NK-92 (cell line): ENCODE measurements around the gene ITGA6.

Experiments
- DNase-seq: peaks from one replicate; lab custom pipeline; 2025; ENCODE audit not compliant: unreplicated experiment; lab: John Stamatoyannopoulos, UW

ITGA6 gene

DNA sequence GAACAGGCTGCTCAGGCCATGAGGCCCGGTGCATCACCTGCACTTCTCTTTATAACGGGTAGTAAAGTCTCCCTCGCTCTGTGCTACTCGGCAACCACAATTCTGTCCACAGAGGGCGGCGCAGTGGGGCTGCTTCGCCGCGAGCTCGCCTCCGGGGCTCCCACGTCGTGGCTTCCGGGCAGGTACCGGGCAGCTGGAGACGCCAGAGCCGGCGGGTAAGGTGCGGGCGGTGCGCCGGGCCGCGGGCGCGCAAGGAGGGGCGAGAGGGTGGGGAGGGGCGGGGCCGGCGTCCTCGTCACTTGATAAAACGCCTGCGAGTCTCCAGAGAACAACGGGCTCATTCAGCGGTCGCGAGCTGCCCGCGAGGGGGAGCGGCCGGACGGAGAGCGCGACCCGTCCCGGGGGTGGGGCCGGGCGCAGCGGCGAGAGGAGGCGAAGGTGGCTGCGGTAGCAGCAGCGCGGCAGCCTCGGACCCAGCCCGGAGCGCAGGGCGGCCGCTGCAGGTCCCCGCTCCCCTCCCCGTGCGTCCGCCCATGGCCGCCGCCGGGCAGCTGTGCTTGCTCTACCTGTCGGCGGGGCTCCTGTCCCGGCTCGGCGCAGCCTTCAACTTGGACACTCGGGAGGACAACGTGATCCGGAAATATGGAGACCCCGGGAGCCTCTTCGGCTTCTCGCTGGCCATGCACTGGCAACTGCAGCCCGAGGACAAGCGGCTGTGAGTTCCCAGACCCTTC, at the start of gene ITGA6:
ITGA6 (plus strand) TSS at position 331 of the 734 bp plus-strand sequence.
- DNase-seq: no peak

DNA sequence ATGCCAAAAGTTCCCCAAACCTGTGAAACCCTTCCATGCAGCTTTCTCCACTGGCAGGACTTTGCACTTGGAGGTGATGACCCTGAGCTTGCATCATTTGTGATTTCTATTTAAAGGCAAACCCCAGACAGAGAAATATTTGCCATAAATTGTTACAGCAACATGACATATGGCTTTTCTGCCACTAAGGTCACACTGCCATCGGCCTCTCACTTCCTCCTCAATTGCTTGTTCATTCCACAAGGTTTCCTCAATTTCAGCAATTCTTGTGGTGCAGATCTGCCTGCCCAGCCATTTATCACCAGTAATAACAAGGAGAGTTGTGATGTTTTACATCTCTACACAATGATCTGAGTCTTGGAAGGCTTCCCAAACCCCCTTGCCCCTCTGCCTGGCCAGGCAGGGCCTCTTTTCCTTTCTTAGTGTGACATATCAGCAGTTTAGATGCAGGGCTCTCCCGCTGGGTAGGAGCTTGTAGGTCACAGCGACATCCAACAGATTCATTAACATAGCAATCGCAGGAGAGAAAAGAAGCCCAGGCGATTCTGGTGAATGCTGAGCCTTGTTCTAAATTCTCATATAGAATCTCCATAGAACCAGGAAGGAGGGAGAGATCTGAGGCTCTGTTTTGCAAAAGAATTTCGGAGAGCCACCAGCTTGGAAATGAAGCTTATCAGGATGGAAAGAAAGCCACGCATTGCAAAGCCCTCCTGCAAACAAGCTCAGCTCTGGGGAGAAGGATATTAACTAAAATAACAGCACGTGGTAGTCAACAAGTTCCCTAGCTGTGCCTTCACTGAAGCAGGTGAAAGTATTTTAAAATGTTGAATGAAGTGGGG, 46.7 kb upstream of the ITGA6 start:
- DNase-seq: no peak

DNA sequence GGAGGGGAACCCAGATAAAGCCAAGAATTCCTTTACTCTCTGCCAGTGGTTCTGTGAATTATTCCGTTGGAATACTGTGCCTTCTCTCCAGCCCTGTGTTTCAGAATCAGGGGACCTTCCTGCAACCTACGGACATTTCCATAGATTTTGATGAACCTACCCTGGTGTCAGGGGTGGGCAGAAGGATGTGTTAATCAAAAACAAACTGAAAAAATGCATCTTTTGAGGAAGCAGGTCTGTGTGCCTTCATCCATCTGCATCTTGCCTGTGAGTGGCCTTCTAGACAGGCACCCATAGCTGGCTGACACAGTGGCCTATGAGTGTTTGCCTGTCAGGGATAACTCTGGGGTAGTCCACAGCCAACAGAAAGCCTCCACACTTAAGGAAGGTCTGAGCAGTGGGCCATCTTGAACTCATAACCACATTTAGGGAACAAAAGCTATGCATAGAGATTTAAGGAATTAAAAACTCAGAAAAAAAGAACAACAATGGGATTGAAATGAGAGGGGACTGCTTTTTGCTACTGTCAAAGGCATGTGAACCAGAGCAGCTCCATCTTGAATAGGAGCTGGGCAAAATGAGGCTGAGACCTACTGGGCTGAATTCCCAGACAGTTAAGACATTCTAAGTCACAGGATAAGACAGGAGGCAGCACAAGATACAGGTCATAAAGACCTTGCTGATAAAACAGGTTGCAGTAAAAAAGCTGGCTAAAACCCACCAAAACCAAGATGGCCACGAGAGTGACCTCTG, 45.9 kb upstream of the ITGA6 start:
- no peak for DNase-seq

DNA sequence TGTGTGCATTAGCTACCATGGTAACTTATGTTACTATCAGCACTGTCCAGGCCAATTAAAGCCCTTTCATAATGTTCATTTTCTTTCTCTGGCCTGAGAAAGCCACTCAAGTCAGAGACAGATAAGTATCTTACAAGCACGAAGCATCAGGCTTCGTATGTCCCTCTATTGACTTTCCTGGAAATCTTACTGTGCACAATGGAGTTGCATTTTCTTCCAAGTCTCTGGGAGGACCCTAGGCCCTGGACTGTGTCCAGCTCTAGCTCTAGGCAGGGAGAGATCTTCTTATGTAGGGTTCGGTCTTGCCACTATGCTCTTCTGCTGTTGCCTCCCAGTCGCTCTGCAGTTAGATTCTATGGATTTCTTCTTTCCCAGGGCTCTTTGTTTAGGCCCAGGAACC, 40.0 kb upstream of the ITGA6 start:
- DNase-seq: no peak

DNA sequence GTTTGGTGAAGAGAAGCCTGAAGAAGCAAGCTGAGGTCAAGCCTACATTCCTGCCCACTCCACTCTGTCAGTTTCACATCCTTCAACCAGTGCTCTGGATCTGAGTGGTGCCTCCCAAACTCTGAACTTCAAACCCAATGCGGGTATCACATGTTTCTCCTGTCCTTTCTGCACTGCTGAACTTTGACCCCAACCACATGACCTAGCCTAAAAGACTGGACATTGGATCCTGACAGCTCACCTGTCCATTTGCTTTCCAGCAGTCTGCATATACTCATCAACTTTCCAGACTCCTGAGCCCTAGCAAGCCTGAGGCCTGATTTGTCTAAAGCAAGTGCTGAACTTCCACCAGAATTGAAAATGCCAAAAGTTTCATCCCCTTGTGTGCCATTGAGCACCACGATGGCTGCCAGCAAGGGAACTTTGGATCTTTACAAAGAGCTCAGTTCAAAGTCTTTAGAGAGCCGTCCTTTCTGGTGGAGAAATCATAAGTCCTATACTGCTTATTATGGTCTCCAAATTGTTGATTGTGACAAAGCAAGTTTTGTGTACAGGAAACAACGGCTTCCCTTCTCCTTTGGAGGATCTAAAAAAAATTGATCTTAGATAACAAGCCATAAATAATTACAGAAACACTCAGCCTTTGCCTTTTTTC, 37.6 kb upstream of the ITGA6 start:
- no peak for DNase-seq

DNA sequence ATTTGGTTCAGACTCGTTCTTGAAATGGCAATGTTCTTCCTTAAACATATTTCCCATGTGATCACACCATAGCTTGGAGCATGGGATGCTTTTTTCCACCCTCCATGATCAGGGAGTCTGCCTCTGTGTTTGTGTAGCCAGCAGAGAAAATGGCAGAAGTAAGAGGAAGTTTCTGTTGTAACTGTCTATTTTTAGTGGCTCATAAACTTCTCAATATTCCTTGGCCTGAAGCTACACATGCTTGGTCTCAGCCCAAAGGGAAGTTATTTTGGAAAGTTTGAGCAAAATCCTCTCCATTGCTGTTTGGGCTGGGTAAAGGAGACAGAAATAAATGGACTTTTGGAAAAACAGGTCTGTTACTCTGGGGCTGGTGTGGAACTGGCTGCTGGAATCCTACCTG, 33.4 kb upstream of the ITGA6 start:
- no peak for DNase-seq

DNA sequence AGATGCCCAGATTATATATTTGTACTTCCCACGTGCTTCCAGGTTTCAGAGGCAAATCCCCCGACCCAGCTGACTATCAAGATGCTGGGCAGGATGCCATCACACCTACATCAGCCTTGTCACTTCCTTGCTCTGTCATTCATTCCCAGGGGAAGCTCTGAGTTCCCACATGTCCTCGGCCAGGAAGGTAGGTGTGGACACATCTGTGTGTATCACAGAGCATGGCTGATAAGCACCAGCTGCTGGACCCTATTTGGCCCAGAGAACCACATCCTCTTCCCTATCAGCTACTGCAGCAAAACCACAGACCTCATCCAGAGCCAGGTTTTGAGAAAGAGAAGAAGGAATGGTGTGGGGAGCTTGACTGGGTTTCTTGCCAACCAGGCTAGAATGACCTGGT, 31.9 kb upstream of the ITGA6 start:
- DNase-seq: no peak

DNA sequence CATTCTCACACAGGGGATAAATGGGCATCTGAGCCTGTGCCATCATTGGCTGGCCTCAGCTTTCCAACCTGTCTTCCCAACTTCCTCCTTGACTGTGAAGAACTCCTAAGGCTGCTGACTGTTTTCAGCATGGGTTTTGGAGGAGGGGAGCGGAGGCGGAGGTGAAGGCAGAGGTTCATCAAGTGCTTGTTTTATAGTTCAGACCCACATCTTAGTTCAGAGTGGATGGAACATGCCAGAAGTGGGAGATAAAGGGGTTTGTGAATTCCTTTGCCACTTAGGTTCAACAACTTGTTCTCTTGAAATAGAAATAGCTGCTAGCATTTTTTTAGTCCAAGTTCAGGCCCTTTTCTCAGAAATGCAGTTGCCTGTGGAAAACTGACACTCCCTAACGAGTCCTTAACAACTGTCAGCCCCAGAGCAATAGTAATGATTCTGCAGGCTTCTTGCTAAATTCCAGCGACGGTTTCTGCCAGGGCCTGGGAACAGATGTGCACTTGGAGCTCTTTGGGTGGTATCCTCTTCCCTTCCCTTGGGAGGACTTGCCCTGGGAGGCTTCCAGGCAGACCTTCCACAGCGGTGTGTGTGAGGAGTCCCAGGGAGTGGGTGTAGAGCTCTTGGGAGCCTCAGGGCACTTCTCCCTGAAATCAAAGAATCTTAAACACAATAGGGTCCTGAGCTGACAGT, 30.1 kb upstream of the ITGA6 start:
- no peak for DNase-seq

DNA sequence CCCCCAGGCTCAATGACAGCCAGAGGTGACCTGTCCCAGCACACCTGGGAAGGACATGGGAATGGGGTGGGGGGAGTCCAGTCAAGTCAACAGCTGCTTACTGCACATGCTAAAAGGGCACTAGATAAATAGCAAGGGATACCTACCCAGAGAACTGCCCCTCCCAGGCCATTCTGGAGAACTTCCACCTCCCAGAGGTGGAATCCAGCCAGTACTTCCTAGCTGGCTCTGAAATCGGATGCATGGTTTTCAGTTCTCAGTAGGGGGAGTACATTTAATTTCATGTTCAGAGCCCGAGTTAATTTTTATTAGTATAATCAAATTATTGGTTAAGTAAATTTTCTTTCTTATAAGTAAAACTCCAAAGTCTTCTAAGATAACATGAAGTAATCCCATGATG, 28.9 kb upstream of the ITGA6 start:
- DNase-seq: no peak

DNA sequence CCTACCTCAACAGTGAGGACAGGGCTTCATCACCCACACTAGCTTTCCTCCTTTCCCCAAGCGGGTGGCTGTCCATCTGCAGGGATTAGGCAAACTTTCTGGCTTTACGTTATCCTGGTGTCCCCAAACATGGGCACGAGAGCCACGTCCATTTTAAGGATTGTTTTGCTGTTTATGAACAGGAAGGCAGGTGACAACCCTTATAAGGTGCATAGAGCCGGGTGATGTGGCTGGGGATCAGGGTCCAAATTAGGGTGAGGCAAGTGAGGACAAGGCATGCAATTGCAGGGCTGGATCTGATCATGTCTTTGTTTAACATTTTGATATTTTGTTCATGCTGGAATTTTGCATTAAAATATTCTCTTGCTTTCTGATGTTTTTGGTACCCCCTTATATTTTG, 27.6 kb upstream of the ITGA6 start:
- DNase-seq: no peak

DNA sequence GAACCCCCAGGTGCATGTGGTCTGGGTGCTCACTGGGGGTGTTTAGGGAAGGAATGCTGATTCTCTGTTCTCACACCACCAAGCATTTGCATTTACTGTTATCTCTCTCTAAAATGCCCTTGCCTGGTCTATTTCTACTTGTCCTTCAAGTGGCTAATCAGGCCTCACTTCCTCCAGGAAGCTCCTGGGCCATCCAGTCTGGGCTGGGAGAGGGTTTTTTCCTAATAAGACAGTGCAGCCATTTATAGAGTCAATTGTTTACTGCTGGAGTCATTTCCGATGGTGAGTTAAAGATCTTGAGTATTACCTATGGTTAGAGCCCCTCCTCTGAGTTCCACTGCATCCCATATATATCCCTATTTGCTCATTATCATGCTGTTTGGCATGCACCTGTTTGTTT, 25.2 kb upstream of the ITGA6 start:
- no peak for DNase-seq

DNA sequence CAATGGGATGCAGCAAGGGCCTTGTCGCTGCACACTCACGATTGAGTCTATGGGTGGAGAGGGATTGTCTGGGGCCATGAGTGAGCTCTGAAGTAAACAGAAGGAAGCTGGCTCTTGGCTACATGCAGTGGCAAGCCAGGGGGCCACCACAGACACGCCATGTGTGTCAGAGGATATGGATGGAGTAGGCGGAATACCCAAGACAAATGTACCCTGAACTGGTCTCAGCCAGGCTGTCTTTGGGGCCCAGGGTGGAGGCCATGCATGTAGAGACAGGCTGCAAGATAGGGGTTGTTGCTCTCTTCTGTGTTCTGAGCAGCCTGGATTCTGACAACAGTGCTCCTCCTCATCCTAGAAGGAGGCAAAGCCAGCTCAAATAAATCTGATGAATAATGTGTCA, 24.0 kb upstream of the ITGA6 start:
- DNase-seq: no peak

DNA sequence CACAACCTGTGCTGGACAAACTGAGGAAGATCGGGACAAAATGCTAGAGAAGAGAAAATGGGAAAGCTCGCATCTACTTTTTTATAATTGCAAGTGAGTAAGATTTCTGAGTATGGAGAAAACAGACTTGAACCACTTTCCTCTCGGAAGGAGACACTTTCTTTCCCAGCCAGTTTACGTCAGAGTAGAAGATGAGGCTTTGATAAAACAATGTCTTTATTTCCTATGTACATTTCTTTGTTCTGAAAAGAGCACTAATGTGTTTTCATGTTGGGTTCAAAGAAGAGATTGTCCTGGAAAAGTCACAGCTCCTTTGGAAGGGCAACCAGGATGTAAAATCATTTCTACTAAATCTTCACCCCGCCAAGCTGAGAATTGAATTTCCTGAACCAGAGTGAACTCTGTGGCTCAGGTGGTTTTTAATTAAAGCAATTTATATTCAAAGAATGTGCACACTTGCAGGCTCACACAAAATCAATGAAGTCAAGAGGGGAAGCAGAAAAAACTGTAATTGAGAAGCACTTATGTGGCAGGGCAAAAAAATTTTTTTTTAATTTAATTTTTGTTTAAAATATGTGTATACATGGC, 23.4 kb upstream of the ITGA6 start:
- DNase-seq: no peak

DNA sequence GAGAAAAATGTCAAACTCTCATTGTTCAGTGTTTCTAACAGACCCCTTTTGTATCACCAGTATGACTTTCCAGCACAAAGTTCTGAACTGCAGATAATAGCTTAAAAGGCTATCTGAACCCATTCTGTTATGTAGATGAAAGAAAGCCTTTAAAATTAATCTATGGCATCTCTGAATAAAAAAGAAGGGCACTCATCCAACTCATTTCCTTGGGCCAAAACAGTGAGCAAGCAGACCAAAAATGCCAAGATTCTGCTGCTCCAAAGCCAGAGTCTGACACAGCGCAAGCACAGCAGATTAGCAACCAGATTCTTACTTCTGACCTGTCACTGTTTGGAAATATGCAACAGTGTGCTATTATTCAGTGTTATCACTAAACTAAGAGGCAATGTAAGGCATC, 22.6 kb upstream of the ITGA6 start:
- DNase-seq: no peak

DNA sequence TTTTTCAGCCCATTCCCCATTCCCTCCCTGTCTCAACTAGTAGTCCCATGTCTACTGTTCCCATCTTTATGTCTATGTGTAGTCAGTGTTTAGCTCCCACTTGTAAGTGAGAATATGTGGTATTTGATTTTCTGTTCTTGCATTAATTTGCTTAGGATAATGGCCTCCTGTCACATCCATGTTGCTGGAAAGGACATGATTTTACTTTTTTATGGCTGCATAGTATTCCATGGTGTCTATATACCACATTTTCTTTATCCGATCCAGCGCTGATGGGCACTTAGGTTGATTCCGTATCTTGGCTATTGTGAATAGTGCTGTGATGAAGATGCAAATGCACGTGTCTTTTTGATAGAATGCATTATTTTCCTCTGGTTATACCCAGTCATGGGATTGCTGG, 21.7 kb upstream of the ITGA6 start:
- no peak for DNase-seq

DNA sequence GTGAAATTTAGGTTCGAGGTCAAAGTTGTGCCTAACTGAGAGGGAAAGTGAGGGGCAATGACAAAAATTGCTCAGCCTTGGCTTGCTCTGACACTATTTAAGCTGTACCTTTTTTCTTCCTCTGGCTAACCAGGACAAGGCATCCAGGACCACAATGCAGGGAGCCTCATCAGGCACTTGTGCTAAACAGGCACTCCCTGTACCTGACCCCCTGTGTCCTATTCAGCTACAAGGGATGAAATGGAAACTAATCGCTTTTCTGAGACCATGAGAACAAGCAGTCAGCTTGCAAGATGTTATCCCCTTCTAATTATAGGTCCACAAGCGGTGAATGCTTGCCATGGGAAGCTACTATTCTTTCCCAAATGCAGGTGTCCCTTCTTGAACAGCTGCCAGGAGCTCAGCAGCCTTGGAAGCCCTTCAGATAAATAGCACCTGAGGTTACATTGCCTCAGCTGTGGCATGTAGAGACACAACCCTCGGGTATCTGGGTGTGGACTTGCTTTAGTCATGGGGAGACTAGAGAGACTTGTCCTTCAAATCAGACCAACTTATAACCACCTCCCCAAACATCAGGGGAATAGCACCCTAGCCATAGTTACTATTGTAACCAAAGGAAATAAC, 19.1 kb upstream of the ITGA6 start:
- DNase-seq: no peak

DNA sequence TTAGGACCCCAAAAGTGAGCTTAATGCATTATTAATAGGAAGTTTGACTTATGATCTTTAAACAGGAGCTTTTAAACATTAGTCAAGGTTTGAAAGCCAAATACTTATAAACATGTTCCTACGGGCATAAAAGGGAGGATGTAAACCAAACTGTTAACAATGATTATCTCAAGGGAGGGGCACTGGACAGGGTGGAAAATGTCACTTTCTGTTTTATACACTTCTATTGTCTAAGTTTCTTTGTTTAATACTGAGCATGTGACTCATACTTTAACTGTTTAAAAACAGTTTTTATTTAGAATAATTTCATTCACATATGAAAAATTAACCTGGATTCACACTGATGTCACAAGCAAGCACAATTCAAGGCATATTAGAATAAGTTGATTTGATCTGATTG, 18.3 kb upstream of the ITGA6 start:
- DNase-seq: no peak

DNA sequence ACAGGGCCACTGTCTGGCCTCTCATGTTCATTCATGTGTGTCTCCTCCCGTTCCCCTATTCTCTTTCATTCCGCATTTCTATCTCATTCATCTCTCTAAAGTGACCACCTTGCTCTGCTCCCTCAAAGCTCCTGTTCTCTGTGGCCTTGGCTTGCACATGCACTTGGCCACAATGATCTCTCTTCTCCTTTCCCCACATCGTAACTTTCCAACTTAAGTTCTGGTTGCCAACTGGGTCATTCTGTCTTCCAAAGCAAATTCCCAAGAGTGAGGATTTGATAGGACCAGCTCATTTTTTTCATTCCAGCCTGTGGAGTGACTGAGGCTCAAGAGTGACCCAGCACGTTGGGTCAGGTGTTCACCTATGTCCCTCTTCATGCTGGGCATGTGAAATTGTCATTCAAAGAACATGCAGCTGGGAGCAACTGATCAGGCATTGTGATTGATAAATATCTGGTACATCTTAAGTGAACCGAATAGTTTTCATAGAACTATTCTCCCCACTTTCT, 14.3 kb upstream of the ITGA6 start:
- no peak for DNase-seq

DNA sequence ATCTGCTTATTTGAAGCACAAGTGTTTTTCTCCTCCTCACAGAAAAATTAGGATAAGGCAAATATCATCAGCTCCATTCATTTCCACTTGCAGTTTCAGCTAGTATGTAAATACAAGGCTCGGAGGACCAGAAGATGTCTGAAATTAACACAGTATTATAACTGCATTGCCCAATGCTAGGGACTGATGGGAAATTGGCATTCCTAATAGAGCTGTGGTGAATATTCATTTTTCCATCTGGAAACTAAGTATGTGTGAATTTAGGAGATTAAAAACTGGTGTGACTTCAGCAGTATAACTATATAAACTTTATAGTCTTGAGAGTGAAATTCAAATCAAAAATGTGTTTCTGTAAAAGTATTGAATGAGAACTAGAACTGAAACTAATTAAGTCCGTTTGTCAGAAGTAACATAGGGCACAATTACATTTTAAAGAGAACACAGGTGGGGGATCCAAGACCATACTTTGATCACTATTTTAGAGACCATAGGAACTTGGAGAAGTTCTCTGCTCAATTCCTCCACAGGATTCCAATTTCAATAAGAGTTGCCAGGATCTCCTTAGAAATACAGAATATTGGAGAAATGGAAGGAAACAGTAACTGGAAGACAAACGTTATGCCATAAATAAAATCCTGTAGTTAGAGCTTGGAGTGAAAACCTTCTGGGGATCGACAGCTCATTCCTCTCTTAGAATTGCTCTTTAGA, 12.1 kb upstream of the ITGA6 start:
- DNase-seq: no peak
